Stimulated activated CD8-positive, alpha-beta memory T cell treated with anti-CD3 and anti-CD28 coated beads, Interleukin-15, amount 100 ng/mL, for 48 hours (primary cell): ENCODE measurements around the gene CEP89.
"Not testable (repeated sequence)": the region's sequence is repeated elsewhere in the genome, so short reads cannot be mapped to it uniquely, and the experiment has no call there.

Experiments used
- DNase-seq, 2 donors: peaks; one replicate each; pipeline ENCODE4 v3.0.0-alpha.2; 2020; ENCODE audit warnings: low read depth in 2 of 2

The CEP89 gene

GRCh38 chr19:32966750-32967149 lies 5.0 kb downstream of the CEP89 start:
- DNase-seq, result no peak

GRCh38 chr19:32945260-32945659 lies 26.5 kb downstream of the CEP89 start:
- no peak for DNase-seq

GRCh38 chr19:32941273-32941672 lies 30.5 kb downstream of the CEP89 start:
- not testable (repeated sequence) for DNase-seq

GRCh38 chr19:32936065-32936464 lies 35.7 kb downstream of the CEP89 start:
- DNase-seq, result no peak

GRCh38 chr19:32935629-32936028 lies 36.1 kb downstream of the CEP89 start:
- DNase-seq, result no peak

- DNase-seq, result no peak
Observed at GRCh38 chr19:32933571-32933970, 38.2 kb downstream of the CEP89 start.

GRCh38 chr19:32930567-32930966 lies 41.2 kb downstream of the CEP89 start:
- no peak for DNase-seq

GRCh38 chr19:32928806-32929205 lies 43.0 kb downstream of the CEP89 start:
- no peak for DNase-seq

- no peak for DNase-seq
Observed at GRCh38 chr19:32924200-32924599, 47.6 kb downstream of the CEP89 start.

GRCh38 chr19:32921624-32922023 lies 50.1 kb downstream of the CEP89 start:
- peak in 1 of 2 donors; percentile 9 for DNase-seq

GRCh38 chr19:32919365-32919764 lies 52.4 kb downstream of the CEP89 start:
- no peak for DNase-seq

GRCh38 chr19:32917616-32917996 lies 54.2 kb downstream of the CEP89 start:
- no peak for DNase-seq

- no peak for DNase-seq
Observed at GRCh38 chr19:32916969-32917615, 54.7 kb downstream of the CEP89 start.

- DNase-seq, result no peak
Observed at GRCh38 chr19:32914879-32915660, 56.7 kb downstream of the CEP89 start.

GRCh38 chr19:32911467-32911866 lies 60.3 kb downstream of the CEP89 start:
- DNase-seq, result no peak

- no peak for DNase-seq
Observed at GRCh38 chr19:32910874-32911273, 60.9 kb downstream of the CEP89 start.

- DNase-seq, result no peak
Observed at GRCh38 chr19:32910094-32910493, 61.7 kb downstream of the CEP89 start.

- no peak for DNase-seq
Observed at GRCh38 chr19:32909257-32909656, 62.5 kb downstream of the CEP89 start.

GRCh38 chr19:32908641-32909190 lies 63.0 kb downstream of the CEP89 start:
- DNase-seq, result no peak

GRCh38 chr19:32902448-32902847 lies 69.3 kb downstream of the CEP89 start:
- DNase-seq, result no peak

- no peak for DNase-seq
Observed at GRCh38 chr19:32901504-32902161, 70.1 kb downstream of the CEP89 start.

GRCh38 chr19:32896516-32897214 lies 75.1 kb downstream of the CEP89 start:
- no peak for DNase-seq
